HepG2 (cell line): Measurements from ENCODE around the gene TAMALIN. TPM values are rescaled to one million over a fixed set of nuclear protein-coding genes. Genes with fewer than 3 reads are reported as not detected.

Experiments
- GZF1 ChIP-seq: sonication (generic); formaldehyde crosslinking; IDR thresholded peaks from 2 replicates; pipeline ENCODE4 v1.5.1; 2020; ENCODE audit warnings: mild to moderate bottlenecking, missing genetic modification reagents
- KLF16 ChIP-seq, 2 experiments: sonication (generic) in 1 of 2; formaldehyde crosslinking in 1 of 2; IDR thresholded peaks; 2 replicates each; pipeline versions ENCODE4 v1.6.1 to v1.8.0; 2016 to 2023; ENCODE audit warnings: missing genetic modification reagents in 2 of 2, missing compliant biosample characterization in 1 of 2
- MAZ ChIP-seq, 2 experiments: sonication (generic) in 1 of 2; formaldehyde crosslinking in 1 of 2; IDR thresholded peaks; 2 replicates each; pipeline versions ENCODE4 v1.5.0 to v1.6.1; 2012 to 2020; ENCODE audit warnings: low read depth in 2 of 2, mild to moderate bottlenecking in 2 of 2, borderline replicate concordance in 1 of 2, improper control_type of control experiment in 1 of 2, low read length in 1 of 2, missing genetic modification reagents in 1 of 2, moderate library complexity in 1 of 2
- NRL ChIP-seq: sonication (generic); formaldehyde crosslinking; IDR thresholded peaks from 2 replicates; pipeline ENCODE4 v1.5.0; 2020; ENCODE audit warnings: missing genetic modification reagents, mild to moderate bottlenecking, moderate library complexity, borderline replicate concordance
- PATZ1 ChIP-seq: sonication (generic); formaldehyde crosslinking; IDR thresholded peaks from 2 replicates; pipeline ENCODE4 v1.4.0; 2020; ENCODE audit warnings: missing genetic modification reagents
- RXRB ChIP-seq: IDR thresholded peaks from 2 replicates; pipeline ENCODE4 v1.6.1; 2016; ENCODE audit warnings: borderline replicate concordance, missing genetic modification reagents, missing compliant biosample characterization
- SKI ChIP-seq: fragments of 450-650 bp; IDR thresholded peaks from one replicate; pipeline ENCODE4 v1.6.1; 2018; ENCODE audit warnings: mild to moderate bottlenecking; ENCODE audit not compliant: partially characterized antibody
- SP5 ChIP-seq: IDR thresholded peaks from 2 replicates; pipeline ENCODE4 v1.6.1; 2016; ENCODE audit warnings: low read depth, borderline replicate concordance
- TCF12 ChIP-seq, 2 experiments: fragments of 450-650 bp in 1 of 2; sonication (generic) in 1 of 2; formaldehyde crosslinking in 1 of 2; IDR thresholded peaks; 2 replicates each; pipeline versions ENCODE4 v1.6.1 to v1.8.0; 2017 to 2022; ENCODE audit warnings: antibody characterized with exemption in 1 of 2, mild to moderate bottlenecking in 1 of 2, missing genetic modification reagents in 1 of 2, moderate library complexity in 1 of 2
- ZNF331 ChIP-seq: sonication (generic); formaldehyde crosslinking; IDR thresholded peaks from 2 replicates; pipeline ENCODE4 v1.4.0; 2020; ENCODE audit warnings: missing genetic modification reagents
- ZNF367 ChIP-seq: sonication (generic); formaldehyde crosslinking; IDR thresholded peaks from 2 replicates; pipeline ENCODE4 v1.4.0; 2020; ENCODE audit warnings: missing genetic modification reagents, borderline replicate concordance
- ZNF432 ChIP-seq: sonication (generic); formaldehyde crosslinking; IDR thresholded peaks from 2 replicates; pipeline ENCODE4 v1.5.0; 2020; ENCODE audit warnings: missing genetic modification reagents, mild to moderate bottlenecking, borderline replicate concordance
- ZNF704 ChIP-seq: sonication (generic); formaldehyde crosslinking; IDR thresholded peaks from 2 replicates; pipeline ENCODE4 v1.8.1; 2023; ENCODE audit warnings: mild to moderate bottlenecking, inconsistent platforms, moderate library complexity, missing genetic modification reagents, borderline replicate concordance
- polyA plus RNA-seq, 8 experiments: library from polyadenylated mRNA; depleted of rRNA in 3 of 8; stranded (reverse) in 7 of 8; unstranded in 1 of 8; fragments of >200 nt; fragmentation: Illumina TruSeq in 4 of 8; extraction: Trizol in 4 of 8; gene quantifications; 2 replicates each; pipeline versions ENCODE4 v1.2.1 to v1.2.3, GENCODE V29; 2011 to 2016; ENCODE audit warnings: low read depth in 4 of 8, missing spikeins in 1 of 8, mixed read lengths in 1 of 8; ENCODE audit not compliant: insufficient read depth in 1 of 8
- total RNA-seq, 5 experiments: library from RNA; depleted of rRNA; stranded (reverse); fragments of >200 nt; fragmentation: Illumina TruSeq; extraction: Trizol; gene quantifications; 2 replicates each; pipeline ENCODE4 v1.2.3, GENCODE V29; 2016; ENCODE audit warnings: low read depth in 1 of 5
- TF ChIP-seq, protein P1 (sequence below): sonication (generic); formaldehyde crosslinking; IDR thresholded peaks from 2 replicates; pipeline ENCODE4 v1.5.1; 2020; ENCODE audit warnings: missing genetic modification reagents, mild to moderate bottlenecking, borderline replicate concordance
- TF ChIP-seq, protein P2 (sequence below): sonication (generic); formaldehyde crosslinking; IDR thresholded peaks from 2 replicates; pipeline ENCODE4 v1.8.0; 2022; ENCODE audit warnings: missing genetic modification reagents, mild to moderate bottlenecking, borderline replicate concordance

TAMALIN gene
- total and polyA plus RNA-seq, 2 of the 13 experiments (the other 11 are each of a cell fraction or from before 2014, with no cell fraction given), result 2.9 to 10.9 TPM

DNA sequence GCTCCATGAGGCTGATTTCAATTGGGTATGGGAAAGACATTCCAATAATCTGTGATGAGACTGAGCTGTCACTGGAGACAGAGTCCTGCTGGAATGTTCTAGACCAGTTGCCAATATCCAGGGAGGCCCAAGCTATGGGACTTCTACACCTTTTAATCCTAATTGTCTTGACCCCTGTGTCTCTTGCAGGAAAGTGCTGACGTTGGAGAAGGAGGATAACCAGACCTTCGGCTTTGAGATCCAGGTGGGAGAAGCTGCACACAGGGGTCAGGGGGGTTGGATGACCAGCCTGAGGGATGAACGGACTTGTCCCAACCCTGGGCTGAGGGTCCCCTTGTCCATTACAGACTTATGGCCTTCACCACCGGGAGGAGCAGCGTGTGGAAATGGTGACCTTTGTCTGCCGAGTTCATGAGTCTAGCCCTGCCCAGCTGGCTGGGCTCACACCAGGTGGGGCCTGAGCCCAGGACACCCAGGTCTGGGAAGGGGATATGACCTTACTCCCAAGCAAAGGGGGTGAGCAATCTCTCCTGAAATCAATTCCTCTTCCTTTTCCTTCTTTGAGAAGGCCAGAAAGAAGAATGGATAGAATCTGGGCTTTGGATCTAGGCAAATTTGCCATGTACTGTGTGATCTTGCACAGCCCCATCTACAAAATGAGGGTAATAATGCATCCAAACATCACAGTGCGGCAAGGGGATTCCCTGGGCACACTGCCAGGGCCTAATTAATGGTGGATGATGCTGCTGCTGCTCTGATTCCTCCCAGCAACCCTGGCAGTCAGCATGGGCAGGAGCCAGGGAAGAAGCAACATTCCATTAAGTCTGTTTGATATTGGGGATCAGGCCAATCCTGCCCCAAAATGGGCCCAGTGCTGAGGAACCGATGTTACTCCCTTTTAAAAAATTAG, 4.2 kb downstream of the TAMALIN start (continued):
- TF ChIP-seq, protein P1, sequence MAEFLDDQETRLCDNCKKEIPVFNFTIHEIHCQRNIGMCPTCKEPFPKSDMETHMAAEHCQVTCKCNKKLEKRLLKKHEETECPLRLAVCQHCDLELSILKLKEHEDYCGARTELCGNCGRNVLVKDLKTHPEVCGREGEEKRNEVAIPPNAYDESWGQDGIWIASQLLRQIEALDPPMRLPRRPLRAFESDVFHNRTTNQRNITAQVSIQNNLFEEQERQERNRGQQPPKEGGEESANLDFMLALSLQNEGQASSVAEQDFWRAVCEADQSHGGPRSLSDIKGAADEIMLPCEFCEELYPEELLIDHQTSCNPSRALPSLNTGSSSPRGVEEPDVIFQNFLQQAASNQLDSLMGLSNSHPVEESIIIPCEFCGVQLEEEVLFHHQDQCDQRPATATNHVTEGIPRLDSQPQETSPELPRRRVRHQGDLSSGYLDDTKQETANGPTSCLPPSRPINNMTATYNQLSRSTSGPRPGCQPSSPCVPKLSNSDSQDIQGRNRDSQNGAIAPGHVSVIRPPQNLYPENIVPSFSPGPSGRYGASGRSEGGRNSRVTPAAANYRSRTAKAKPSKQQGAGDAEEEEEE (CRISPR knock-in tag), result no peak
- TF ChIP-seq GZF1 (no peak), RXRB (CRISPR knock-in tag) (peak; percentile 22; the same call in 1 of the 2 replicates), SP5 (CRISPR knock-in tag) (peak; percentile 41; the same call in 1 of the 2 replicates), KLF16 (CRISPR knock-in tag; IDR thresholded peaks at IDR 0.05) (no peak), TCF12 (IDR thresholded peaks at IDR 0.05) (no peak), TCF12 (CRISPR knock-in tag; IDR thresholded peaks at IDR 0.05) (no peak), ZNF331 (peak; percentile 22), SKI (peak; percentile 38), ZNF367 (CRISPR knock-in tag) (no peak), PATZ1 (CRISPR knock-in tag) (peak; percentile 79), MAZ (IDR thresholded peaks at IDR 0.05; ENCODE audit: borderline replicate concordance, low read depth, low read length) (no peak), MAZ (CRISPR knock-in tag; IDR thresholded peaks at IDR 0.05; ENCODE audit: low read depth) (0 out of 2 replicates have a peak, but pooled peaks have one; percentile 41), NRL (0 out of 2 replicates have a peak, but pooled peaks have one; percentile 40), ZNF432 (no peak), ZNF704 (CRISPR knock-in tag) (0 out of 2 replicates have a peak, but pooled peaks have one; percentile 37)
- TF ChIP-seq, protein P2, sequence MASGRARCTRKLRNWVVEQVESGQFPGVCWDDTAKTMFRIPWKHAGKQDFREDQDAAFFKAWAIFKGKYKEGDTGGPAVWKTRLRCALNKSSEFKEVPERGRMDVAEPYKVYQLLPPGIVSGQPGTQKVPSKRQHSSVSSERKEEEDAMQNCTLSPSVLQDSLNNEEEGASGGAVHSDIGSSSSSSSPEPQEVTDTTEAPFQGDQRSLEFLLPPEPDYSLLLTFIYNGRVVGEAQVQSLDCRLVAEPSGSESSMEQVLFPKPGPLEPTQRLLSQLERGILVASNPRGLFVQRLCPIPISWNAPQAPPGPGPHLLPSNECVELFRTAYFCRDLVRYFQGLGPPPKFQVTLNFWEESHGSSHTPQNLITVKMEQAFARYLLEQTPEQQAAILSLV (CRISPR knock-in tag), result peak; percentile 5; the same call in 1 of the 2 replicates
